ENCODE measurements around the gene TGFA.

Gene TGFA

DNA sequence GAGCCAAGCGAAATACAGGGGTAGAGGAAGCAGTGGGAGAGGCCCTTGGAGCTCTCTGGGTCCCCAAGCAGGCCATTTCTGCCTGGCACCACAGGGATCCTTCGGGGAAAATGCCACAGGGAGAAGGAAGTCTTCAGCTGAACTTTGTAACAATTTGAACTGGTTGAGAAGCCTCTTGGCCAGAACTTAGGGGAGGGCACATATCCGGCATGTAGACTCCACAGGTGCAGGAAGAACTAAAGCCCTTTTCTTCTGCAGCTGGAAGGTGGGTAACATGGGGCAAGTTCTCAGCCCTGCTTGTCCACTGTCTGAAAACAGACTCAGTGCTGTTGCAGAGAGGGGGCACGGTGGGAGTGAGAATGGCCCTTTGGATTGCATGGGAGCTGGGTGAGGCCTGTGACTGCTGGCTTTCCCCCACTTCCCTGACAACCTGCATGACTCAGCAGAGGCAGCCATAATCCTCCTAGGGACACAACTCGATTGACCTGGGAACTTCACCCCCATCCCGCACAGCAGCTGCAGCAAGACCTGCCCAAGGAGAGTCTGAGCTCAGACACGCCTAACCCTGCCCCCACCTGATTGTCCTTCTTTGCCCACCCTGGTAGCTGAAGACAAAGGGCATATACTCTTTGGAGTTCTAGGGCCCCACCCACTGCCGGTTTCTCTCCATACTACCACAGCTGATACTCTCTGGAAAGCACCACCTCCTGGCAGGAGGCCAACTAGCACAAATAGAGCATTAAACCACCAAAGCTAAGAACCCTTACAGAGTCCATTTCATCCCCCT is 150.2 kb downstream of the TGFA start:
- Histone ChIP-seq H3K27me3 (replicated peaks; ENCODE audit: control insufficient read depth, insufficient read depth, low read length) (peaks cover 39% of the 10 kb centered on the region), H3K4me3 (ENCODE audit: low read length) (no peak overlapping the region), H3K36me3 (ENCODE audit: control insufficient read depth, insufficient read depth, low read length, severe bottlenecking) (no peaks in the 10 kb centered on the region), H3K9me3 (ENCODE audit: control insufficient read depth, low read length) (peaks cover 6% of the 10 kb centered on the region), H3K9ac (ENCODE audit: low read length) (no peak overlapping the region), H3K4me1 (ENCODE audit: control insufficient read depth, insufficient read depth, low read length) (no peaks in the 10 kb centered on the region)
- no peak for DNase-seq (ENCODE audit: low read depth)

DNA sequence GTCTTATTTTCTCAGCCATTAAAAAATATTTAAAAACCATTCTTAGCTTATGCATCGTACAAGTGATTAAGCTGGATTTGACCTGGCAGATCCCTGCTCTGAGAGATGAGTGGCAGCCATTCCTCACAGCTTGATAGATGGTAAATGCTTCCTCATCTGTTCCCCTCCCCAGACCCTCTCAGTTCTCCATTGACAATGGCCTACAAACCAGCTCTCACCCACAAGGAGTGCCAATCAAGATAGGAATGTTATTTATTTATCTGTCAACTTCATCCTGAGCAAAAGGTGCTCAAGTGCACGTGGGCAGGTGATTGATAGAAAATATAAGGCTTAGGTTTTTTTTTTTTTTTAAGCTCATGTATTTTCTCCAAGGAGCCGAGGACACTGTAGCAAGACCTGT is 153.1 kb downstream of the TGFA start:
- H3K4me1 ChIP-seq (ENCODE audit: control insufficient read depth, insufficient read depth, low read length), result no peaks in the 10 kb centered on the region
- H3K27me3 ChIP-seq (replicated peaks; ENCODE audit: control insufficient read depth, insufficient read depth, low read length), result peaks cover 54% of the 10 kb centered on the region
- H3K36me3 ChIP-seq (ENCODE audit: control insufficient read depth, insufficient read depth, low read length, severe bottlenecking), result no peaks in the 10 kb centered on the region
- H3K9me3 ChIP-seq (ENCODE audit: control insufficient read depth, low read length), result peaks cover 6% of the 10 kb centered on the region
- no peak overlapping the region for H3K4me3 ChIP-seq (ENCODE audit: low read length)
- DNase-seq (ENCODE audit: low read depth), result no peak
- no peak overlapping the region for H3K9ac ChIP-seq (ENCODE audit: low read length)

DNA sequence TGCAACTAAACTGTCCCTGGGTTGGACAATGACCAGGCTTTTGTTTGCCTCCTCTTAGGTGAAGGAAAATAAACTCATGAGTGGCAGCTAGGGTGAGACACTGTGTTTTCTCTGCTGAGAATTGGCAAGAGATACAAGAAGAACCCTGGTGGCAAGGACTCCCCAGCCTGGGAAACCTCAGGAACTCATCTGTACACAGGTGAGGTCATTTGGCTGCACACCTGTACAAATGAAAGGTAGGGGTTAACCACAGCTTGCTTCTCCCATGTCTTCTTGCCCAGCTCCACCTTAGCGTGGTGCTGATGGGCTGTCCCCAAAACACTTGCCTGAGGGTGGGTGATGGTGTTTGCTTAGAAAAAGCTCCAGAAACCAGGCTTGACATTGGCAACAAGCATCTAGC is 154.6 kb downstream of the TGFA start:
- Histone ChIP-seq H3K4me3 (ENCODE audit: low read length) (no peak overlapping the region), H3K9me3 (ENCODE audit: control insufficient read depth, low read length) (no peaks in the 10 kb centered on the region), H3K4me1 (ENCODE audit: control insufficient read depth, insufficient read depth, low read length) (no peaks in the 10 kb centered on the region), H3K27me3 (replicated peaks; ENCODE audit: control insufficient read depth, insufficient read depth, low read length) (peaks cover 58% of the 10 kb centered on the region), H3K9ac (ENCODE audit: low read length) (no peak overlapping the region), H3K36me3 (ENCODE audit: control insufficient read depth, insufficient read depth, low read length, severe bottlenecking) (no peaks in the 10 kb centered on the region)
- DNase-seq (ENCODE audit: low read depth), result no peak

All from adipocyte (in vitro differentiated cells).